Measurements from ENCODE around the gene ARHGAP18.

Gene ARHGAP18

DNA sequence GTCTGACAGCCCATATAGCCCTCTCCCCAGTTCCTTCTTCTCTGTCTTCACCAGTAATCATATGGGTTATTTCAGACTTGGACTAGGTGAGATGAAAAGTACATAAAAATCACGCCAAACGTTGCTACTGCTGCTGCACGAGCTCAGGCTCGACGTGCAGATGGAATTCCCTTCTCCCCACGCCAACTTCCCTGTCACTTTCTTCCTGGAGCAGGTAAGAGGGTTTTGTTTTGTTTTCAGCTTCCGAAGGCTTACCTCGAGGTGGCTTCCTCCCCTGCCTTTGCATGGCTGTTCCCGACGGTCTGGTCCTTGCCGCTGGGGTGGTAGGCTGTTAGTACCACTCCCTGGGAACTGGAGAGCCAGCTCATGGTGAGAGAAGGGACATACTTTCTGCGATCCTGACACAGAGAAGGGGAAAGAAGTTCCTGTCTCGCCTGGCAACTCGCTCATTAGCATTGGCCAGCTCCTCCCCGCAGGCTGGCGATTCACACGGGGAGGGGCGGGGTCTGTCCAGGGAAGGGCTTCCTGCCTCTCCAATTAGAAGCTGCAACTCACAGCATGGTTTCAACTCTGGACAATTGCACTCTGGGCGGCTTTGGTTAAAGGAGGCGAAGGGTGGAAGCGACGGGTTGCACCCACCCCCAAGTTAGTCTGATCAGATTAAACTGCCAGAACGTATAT is at the start of gene ARHGAP18:
Gene ARHGAP18 (minus strand): TSS at position 409 of the 681 bp plus-strand sequence. CDS start 41 bp downstream, at position 368.
- no peaks in the 10 kb centered on the region for H3K9me3 ChIP-seq (ENCODE audit: control insufficient read depth, low read depth, low read length)
- no peak within 1 kb of the TSS for H3K27ac ChIP-seq (ENCODE audit: low read length)
- H3K27me3 ChIP-seq (ENCODE audit: control insufficient read depth, insufficient read depth, low read length): no peaks in the 10 kb centered on the region
- peak within 1 kb of the TSS; percentile 70 for H3K4me3 ChIP-seq (ENCODE audit: low read length)
- peaks cover 6% of the 10 kb centered on the region for H3K4me1 ChIP-seq (ENCODE audit: control insufficient read depth, low read depth, low read length)
- H3K36me3 ChIP-seq (ENCODE audit: control insufficient read depth, low read depth, low read length): no peaks in the 10 kb centered on the region
- peak within 1 kb of the TSS; percentile 43 for H3K9ac ChIP-seq (ENCODE audit: low read length)

DNA sequence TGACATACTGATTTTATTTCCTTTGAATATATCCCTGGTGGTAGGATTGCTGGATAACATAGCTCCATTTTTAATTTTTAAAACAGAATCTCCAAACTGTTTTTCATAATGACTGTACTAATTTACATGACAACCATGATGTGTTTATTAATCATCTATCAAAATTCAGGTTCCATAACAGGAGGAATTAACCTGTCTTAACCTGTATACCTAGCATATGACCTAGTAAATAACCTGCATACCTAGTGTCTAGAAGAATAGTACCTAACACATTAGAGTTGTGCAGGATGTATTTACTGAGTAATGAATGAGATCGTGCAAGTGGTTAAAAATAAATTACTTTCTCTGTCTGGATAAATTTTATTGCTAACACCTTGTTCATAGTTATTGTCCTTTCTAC is 45.8 kb upstream of the ARHGAP18 start:
- Histone ChIP-seq H3K27me3 (ENCODE audit: control insufficient read depth, insufficient read depth, low read length) (no peaks in the 10 kb centered on the region), H3K27ac (ENCODE audit: low read length) (no peak overlapping the region), H3K4me1 (ENCODE audit: control insufficient read depth, low read depth, low read length) (no peaks in the 10 kb centered on the region), H3K4me3 (ENCODE audit: low read length) (no peak overlapping the region), H3K9me3 (ENCODE audit: control insufficient read depth, low read depth, low read length) (no peaks in the 10 kb centered on the region), H3K9ac (ENCODE audit: low read length) (no peak overlapping the region), H3K36me3 (ENCODE audit: control insufficient read depth, low read depth, low read length) (no peaks in the 10 kb centered on the region)

GRCh38 chr6:129754750-129755149 is 44.8 kb upstream of the ARHGAP18 start:
- H3K9ac ChIP-seq (ENCODE audit: low read length): no peak overlapping the region
- H3K36me3 ChIP-seq (ENCODE audit: control insufficient read depth, low read depth, low read length): no peaks in the 10 kb centered on the region
- no peak overlapping the region for H3K4me3 ChIP-seq (ENCODE audit: low read length)
- no peaks in the 10 kb centered on the region for H3K27me3 ChIP-seq (ENCODE audit: control insufficient read depth, insufficient read depth, low read length)
- no peaks in the 10 kb centered on the region for H3K4me1 ChIP-seq (ENCODE audit: control insufficient read depth, low read depth, low read length)
- H3K27ac ChIP-seq (ENCODE audit: low read length): no peak overlapping the region
- H3K9me3 ChIP-seq (ENCODE audit: control insufficient read depth, low read depth, low read length): no peaks in the 10 kb centered on the region

- Histone ChIP-seq H3K27ac (ENCODE audit: low read length) (no peak overlapping the region), H3K27me3 (ENCODE audit: control insufficient read depth, insufficient read depth, low read length) (no peaks in the 10 kb centered on the region), H3K4me1 (ENCODE audit: control insufficient read depth, low read depth, low read length) (no peaks in the 10 kb centered on the region)
These were observed 43.4 kb upstream of the ARHGAP18 start for GRCh38 chr6:129753422-129753821.

GRCh38 chr6:129751384-129751783 is 41.4 kb upstream of the ARHGAP18 start:
- H3K9me3 ChIP-seq (ENCODE audit: control insufficient read depth, low read depth, low read length): no peaks in the 10 kb centered on the region
- no peak overlapping the region for H3K9ac ChIP-seq (ENCODE audit: low read length)
- H3K27ac ChIP-seq (ENCODE audit: low read length): no peak overlapping the region
- H3K27me3 ChIP-seq (ENCODE audit: control insufficient read depth, insufficient read depth, low read length): no peaks in the 10 kb centered on the region
- no peak overlapping the region for H3K4me3 ChIP-seq (ENCODE audit: low read length)
- H3K4me1 ChIP-seq (ENCODE audit: control insufficient read depth, low read depth, low read length): no peaks in the 10 kb centered on the region
- no peaks in the 10 kb centered on the region for H3K36me3 ChIP-seq (ENCODE audit: control insufficient read depth, low read depth, low read length)

More at GRCh38 chr6:129753422-129753821, 43.4 kb upstream of the ARHGAP18 start:
- no peaks in the 10 kb centered on the region for H3K36me3 ChIP-seq (ENCODE audit: control insufficient read depth, low read depth, low read length)
- no peak overlapping the region for H3K9ac ChIP-seq (ENCODE audit: low read length)
- H3K9me3 ChIP-seq (ENCODE audit: control insufficient read depth, low read depth, low read length): no peaks in the 10 kb centered on the region
- H3K4me3 ChIP-seq (ENCODE audit: low read length): no peak overlapping the region

DNA sequence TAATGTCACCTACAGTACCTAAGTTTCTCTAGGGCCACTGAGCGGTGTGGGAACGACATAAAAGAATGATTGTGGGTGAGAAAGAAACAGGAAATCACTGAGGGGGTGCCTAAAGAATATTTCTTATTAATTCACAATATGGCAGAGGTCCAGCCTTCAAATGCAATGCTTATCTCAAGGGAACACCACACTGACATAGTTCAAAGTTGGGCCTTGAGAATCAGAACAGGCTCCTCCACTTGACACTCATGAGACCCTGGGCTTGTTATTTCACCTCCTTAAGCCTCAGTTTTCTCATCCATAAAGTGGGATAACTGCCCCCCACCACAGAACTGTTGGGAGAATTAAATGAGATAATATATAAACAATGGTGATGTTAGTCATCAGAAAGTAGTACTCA is 40.4 kb upstream of the ARHGAP18 start:
- no peaks in the 10 kb centered on the region for H3K9me3 ChIP-seq (ENCODE audit: control insufficient read depth, low read depth, low read length)
- no peak overlapping the region for H3K27ac ChIP-seq (ENCODE audit: low read length)
- H3K4me3 ChIP-seq (ENCODE audit: low read length): no peak overlapping the region
- no peaks in the 10 kb centered on the region for H3K27me3 ChIP-seq (ENCODE audit: control insufficient read depth, insufficient read depth, low read length)
- no peaks in the 10 kb centered on the region for H3K36me3 ChIP-seq (ENCODE audit: control insufficient read depth, low read depth, low read length)
- H3K4me1 ChIP-seq (ENCODE audit: control insufficient read depth, low read depth, low read length): no peaks in the 10 kb centered on the region
- no peak overlapping the region for H3K9ac ChIP-seq (ENCODE audit: low read length)

- no peaks in the 10 kb centered on the region for H3K27me3 ChIP-seq (ENCODE audit: control insufficient read depth, insufficient read depth, low read length)
- H3K9me3 ChIP-seq (ENCODE audit: control insufficient read depth, low read depth, low read length): no peaks in the 10 kb centered on the region
- no peak overlapping the region for H3K4me3 ChIP-seq (ENCODE audit: low read length)
- H3K4me1 ChIP-seq (ENCODE audit: control insufficient read depth, low read depth, low read length): no peaks in the 10 kb centered on the region
- no peak overlapping the region for H3K27ac ChIP-seq (ENCODE audit: low read length)
- no peaks in the 10 kb centered on the region for H3K36me3 ChIP-seq (ENCODE audit: control insufficient read depth, low read depth, low read length)
- H3K9ac ChIP-seq (ENCODE audit: low read length): no peak overlapping the region
These were observed 39.8 kb upstream of the ARHGAP18 start for GRCh38 chr6:129749749-129750120.

DNA sequence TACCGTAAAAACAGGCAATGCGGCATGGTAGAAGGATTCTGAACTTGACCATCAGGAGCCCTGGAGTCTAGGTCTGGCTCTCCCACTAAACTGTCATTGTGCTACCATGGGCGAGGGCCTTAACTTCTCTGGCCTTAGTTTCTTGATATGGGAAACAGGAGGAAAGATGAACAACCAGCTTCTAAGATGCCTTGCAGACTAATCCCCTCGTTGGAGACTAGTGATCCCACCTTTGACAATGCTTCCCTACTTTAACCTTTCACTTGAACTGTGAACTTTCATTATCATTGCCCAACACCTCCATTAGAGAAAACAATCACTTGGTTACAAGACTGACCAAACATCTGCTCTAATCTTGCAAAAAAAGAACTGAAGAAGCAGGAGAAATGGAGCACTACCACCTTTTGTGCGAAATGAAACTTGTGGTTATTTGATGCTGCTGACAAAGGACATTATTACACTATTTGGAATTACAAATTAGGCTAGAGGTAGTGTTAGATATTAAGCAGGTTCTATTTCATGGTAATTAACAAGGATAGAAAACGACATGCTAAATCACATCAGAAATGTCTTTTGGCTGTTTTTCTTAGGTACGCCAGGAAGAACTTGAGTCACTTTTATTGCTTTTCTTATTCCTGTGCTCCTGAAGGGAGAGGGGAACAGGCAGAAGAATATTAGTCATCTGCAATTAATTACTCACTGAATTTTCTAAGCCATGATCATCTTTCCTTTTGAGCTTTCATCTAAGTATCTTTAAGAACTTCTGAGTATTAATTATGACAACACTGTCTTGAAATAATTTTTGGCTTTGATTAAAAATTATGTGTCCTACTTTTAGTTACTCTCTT is 39.1 kb upstream of the ARHGAP18 start:
- Histone ChIP-seq H3K36me3 (ENCODE audit: control insufficient read depth, low read depth, low read length) (no peaks in the 10 kb centered on the region), H3K27ac (ENCODE audit: low read length) (no peak overlapping the region), H3K9me3 (ENCODE audit: control insufficient read depth, low read depth, low read length) (no peaks in the 10 kb centered on the region), H3K27me3 (ENCODE audit: control insufficient read depth, insufficient read depth, low read length) (no peaks in the 10 kb centered on the region), H3K4me1 (ENCODE audit: control insufficient read depth, low read depth, low read length) (no peaks in the 10 kb centered on the region), H3K4me3 (ENCODE audit: low read length) (no peak overlapping the region), H3K9ac (ENCODE audit: low read length) (no peak overlapping the region)

DNA sequence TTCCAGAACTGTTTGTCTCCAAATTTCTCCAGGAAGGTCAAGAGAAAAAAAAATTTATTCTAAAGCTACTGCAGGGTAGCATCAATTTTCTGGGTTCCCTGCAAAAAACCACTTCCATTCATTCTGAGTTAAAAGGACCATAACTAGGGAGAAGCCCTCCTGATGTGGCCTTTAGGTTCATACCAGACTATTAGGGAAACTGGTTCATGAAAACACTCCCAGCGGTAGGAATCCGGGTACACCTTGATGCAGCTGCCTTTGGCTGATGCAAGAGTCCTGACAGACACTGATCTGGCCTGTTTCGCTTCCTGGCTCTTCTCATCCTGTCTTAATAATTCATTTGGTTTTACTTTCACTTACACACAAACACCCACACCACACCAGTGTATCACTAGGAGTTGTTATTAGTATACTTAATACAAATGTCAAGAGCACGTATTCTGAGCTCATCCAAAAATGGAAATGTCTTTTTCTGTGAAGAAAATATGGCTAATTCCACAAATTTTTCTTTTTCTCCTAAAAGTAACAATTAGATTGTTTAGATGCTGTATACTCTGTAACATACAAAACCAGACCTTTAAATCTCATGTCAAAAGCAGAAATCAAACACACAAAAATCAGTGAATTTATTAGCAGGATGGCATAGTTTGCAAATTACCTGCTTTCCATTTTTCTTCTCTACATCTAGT is 38.4 kb upstream of the ARHGAP18 start:
- no peaks in the 10 kb centered on the region for H3K36me3 ChIP-seq (ENCODE audit: control insufficient read depth, low read depth, low read length)
- H3K27me3 ChIP-seq (ENCODE audit: control insufficient read depth, insufficient read depth, low read length): no peaks in the 10 kb centered on the region
- no peak overlapping the region for H3K27ac ChIP-seq (ENCODE audit: low read length)
- H3K9me3 ChIP-seq (ENCODE audit: control insufficient read depth, low read depth, low read length): no peaks in the 10 kb centered on the region
- no peaks in the 10 kb centered on the region for H3K4me1 ChIP-seq (ENCODE audit: control insufficient read depth, low read depth, low read length)
- no peak overlapping the region for H3K4me3 ChIP-seq (ENCODE audit: low read length)
- no peak overlapping the region for H3K9ac ChIP-seq (ENCODE audit: low read length)

DNA sequence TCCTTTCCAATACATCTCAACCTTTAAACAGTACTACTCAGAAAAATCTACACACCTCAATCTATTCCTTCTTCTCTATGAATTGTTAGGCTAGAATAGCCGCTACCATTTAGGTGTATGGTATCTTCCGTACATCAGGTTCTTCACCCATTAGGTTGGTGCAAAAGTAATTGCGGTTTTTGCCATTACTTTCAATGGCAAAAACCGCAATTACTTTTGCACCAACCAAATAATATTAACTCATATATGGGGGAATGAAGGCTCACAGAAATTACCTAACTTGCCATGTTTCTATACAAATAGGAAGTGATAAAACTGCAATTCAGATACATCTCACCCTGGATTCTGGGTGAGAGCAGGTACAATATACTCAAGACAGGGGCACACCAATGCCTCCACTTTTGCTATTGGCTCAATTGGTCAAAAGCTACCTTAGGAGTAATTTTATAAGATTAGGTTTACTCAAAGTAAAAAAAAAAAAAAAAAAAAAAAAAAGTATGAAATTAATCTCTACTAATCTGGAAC is 37.7 kb upstream of the ARHGAP18 start:
- Histone ChIP-seq H3K9ac (ENCODE audit: low read length) (no peak overlapping the region), H3K27ac (ENCODE audit: low read length) (no peak overlapping the region), H3K4me3 (ENCODE audit: low read length) (no peak overlapping the region), H3K4me1 (ENCODE audit: control insufficient read depth, low read depth, low read length) (no peaks in the 10 kb centered on the region), H3K9me3 (ENCODE audit: control insufficient read depth, low read depth, low read length) (no peaks in the 10 kb centered on the region), H3K36me3 (ENCODE audit: control insufficient read depth, low read depth, low read length) (no peaks in the 10 kb centered on the region), H3K27me3 (ENCODE audit: control insufficient read depth, insufficient read depth, low read length) (no peaks in the 10 kb centered on the region)

DNA sequence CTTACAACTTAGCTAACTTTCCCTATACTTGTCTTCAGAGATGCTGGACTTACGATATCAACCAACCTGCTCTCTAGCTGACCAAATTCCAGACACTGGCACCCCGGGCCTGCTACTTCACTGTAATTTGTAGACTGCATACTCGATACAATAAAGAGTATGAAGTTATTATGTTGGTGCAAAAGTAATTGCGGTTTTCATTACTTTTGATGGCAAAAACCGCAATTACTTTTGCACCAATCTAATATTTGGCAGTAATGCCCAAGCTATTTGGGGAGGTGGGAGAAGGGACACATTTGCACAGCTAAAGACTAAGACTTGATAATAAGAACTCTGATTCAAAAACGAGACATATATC is 34.9 kb upstream of the ARHGAP18 start:
- Histone ChIP-seq H3K4me3 (ENCODE audit: low read length) (no peak overlapping the region), H3K9me3 (ENCODE audit: control insufficient read depth, low read depth, low read length) (no peaks in the 10 kb centered on the region), H3K9ac (ENCODE audit: low read length) (no peak overlapping the region), H3K36me3 (ENCODE audit: control insufficient read depth, low read depth, low read length) (no peaks in the 10 kb centered on the region), H3K4me1 (ENCODE audit: control insufficient read depth, low read depth, low read length) (no peaks in the 10 kb centered on the region), H3K27me3 (ENCODE audit: control insufficient read depth, insufficient read depth, low read length) (no peaks in the 10 kb centered on the region), H3K27ac (ENCODE audit: low read length) (no peak overlapping the region)
